Trophoblast cell (in vitro differentiated cells and primary cell): ENCODE data around the gene RPL22L1.

Experiments used
- DNase-seq, 2 donors: peaks; one replicate each; pipeline ENCODE4 v3.0.0-alpha.2; 2016
- H2AFZ ChIP-seq: 2 replicates; pipeline ENCODE4 v1.6.1; 2013; ENCODE audit warnings: low read length, moderate library complexity, mild to moderate bottlenecking; ENCODE audit not compliant: insufficient read depth, poor library complexity
- H2AK5ac ChIP-seq: 2 replicates; pipeline ENCODE4 v1.6.1; 2013; ENCODE audit warnings: mild to moderate bottlenecking, low read length
- H2BK120ac ChIP-seq: 2 replicates; pipeline ENCODE4 v1.6.1; 2013; ENCODE audit warnings: low read length, mild to moderate bottlenecking, moderate library complexity; ENCODE audit not compliant: insufficient read depth, poor library complexity
- H2BK12ac ChIP-seq: 2 replicates; pipeline ENCODE4 v1.6.1; 2013; ENCODE audit warnings: mild to moderate bottlenecking, low read length, moderate library complexity
- H2BK5ac ChIP-seq: 2 replicates; pipeline ENCODE4 v1.6.1; 2013; ENCODE audit warnings: low read length, low read depth, moderate library complexity, mild to moderate bottlenecking; ENCODE audit not compliant: poor library complexity
- H3K14ac ChIP-seq: 2 replicates; pipeline ENCODE4 v1.6.1; 2013; ENCODE audit warnings: mild to moderate bottlenecking, low read length
- H3K18ac ChIP-seq: 2 replicates; pipeline ENCODE4 v1.6.1; 2013; ENCODE audit warnings: mild to moderate bottlenecking, low read length
- H3K23ac ChIP-seq: 2 replicates; pipeline ENCODE4 v1.6.1; 2013; ENCODE audit warnings: low read length
- H3K27ac ChIP-seq: 2 replicates; pipeline ENCODE4 v1.5.1; 2013; ENCODE audit warnings: low read depth, mild to moderate bottlenecking, inconsistent platforms, low read length, moderate library complexity
- H3K27me3 ChIP-seq: 2 replicates; pipeline ENCODE4 v1.6.1; 2013; ENCODE audit warnings: inconsistent platforms, mild to moderate bottlenecking, low read length, moderate library complexity; ENCODE audit not compliant: insufficient read depth
- H3K36me3 ChIP-seq, 2 experiments: 1 replicate in 1 of 2; 2 replicates in 1 of 2; pipeline ENCODE4 v1.6.1; 2013; ENCODE audit warnings: low read length in 2 of 2, mild to moderate bottlenecking in 2 of 2, moderate library complexity in 1 of 2; ENCODE audit not compliant: insufficient read depth in 2 of 2, control insufficient read depth in 1 of 2
- H3K4ac ChIP-seq: 2 replicates; pipeline ENCODE4 v1.6.1; 2013; ENCODE audit warnings: low read depth, mild to moderate bottlenecking, low read length, moderate library complexity
- H3K4me1 ChIP-seq, 2 experiments: 1 replicate in 1 of 2; 2 replicates in 1 of 2; pipeline ENCODE4 v1.6.1; 2013; ENCODE audit warnings: low read length in 2 of 2, mild to moderate bottlenecking in 2 of 2, moderate library complexity in 1 of 2; ENCODE audit not compliant: insufficient read depth in 2 of 2, control insufficient read depth in 1 of 2
- H3K4me2 ChIP-seq: 2 replicates; pipeline ENCODE4 v1.6.1; 2013; ENCODE audit warnings: inconsistent platforms, mild to moderate bottlenecking, low read length, moderate library complexity
- H3K4me3 ChIP-seq: 2 replicates; pipeline ENCODE4 v1.5.1; 2013; ENCODE audit warnings: mild to moderate bottlenecking, low read depth, low read length, inconsistent platforms
- H3K79me1 ChIP-seq: one replicate; pipeline ENCODE4 v1.6.1; 2013; ENCODE audit warnings: low read length
- H3K79me2 ChIP-seq: 2 replicates; pipeline ENCODE4 v1.6.1; 2013; ENCODE audit warnings: low read length, mild to moderate bottlenecking; ENCODE audit not compliant: control insufficient read depth, insufficient read depth, poor library complexity
- H3K9ac ChIP-seq: 2 replicates; pipeline ENCODE4 v1.6.1; 2013; ENCODE audit warnings: mild to moderate bottlenecking, low read length
- H3K9me3 ChIP-seq: 2 replicates; pipeline ENCODE4 v1.6.1; 2013; ENCODE audit warnings: low read depth, mild to moderate bottlenecking, control low read depth, inconsistent platforms, low read length; ENCODE audit not compliant: insufficient read depth
- H4K12ac ChIP-seq: 2 replicates; pipeline ENCODE4 v1.6.1; 2013; ENCODE audit warnings: low read depth, mild to moderate bottlenecking, low read length, moderate library complexity
- H4K8ac ChIP-seq: 2 replicates; pipeline ENCODE4 v1.6.1; 2013; ENCODE audit warnings: low read depth, mild to moderate bottlenecking, low read length, moderate library complexity
- H4K91ac ChIP-seq: one replicate; pipeline ENCODE4 v1.6.1; 2013; ENCODE audit warnings: low read depth, mild to moderate bottlenecking, low read length, moderate library complexity
- WGBS: extraction: QIAGEN DNeasy Blood & Tissue Kit; methylation state at CpG from one replicate; pipeline ENCODE4 v1.1.7; 2013; ENCODE audit warnings: missing lambda C conversion rate; ENCODE audit not compliant: insufficient read length, insufficient coverage; ENCODE audit errors: extremely low coverage; 5-methylcytosine and 5-hydroxymethylcytosine counted together

The RPL22L1 gene

DNA sequence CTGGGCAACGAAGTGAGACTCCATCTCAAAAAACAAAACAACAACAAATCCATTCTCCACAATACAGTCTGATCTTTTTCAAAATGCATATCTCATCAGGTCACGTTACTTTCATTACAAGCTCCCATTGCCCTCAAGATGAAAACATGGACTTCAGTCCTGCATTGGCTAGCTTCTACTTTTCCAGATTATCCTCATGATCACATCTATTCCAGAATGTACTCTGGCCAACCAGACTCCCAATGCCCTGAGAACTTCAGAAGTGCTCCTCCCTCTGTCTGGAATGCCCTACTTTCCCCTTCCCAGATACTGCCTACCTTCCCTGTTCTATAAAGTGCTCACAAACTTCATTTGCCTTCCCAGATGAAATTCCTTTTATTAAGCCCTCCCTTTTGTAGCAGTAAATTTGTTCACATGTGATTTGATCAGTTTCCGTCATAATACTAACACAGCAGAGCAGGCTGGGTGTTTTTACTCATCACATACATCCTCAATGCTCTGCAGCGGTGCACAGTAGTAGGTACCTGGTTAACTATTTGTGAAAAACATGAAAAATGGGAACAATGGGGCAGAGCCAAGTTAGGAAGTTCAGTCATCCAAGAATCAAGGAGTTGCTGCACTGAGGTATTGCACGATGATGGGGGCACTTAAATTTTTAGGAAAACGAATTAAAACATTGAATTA is 5.3 kb downstream of the RPL22L1 start:
- no peak overlapping the region for H3K4me2 ChIP-seq
- no peak overlapping the region for H3K14ac ChIP-seq
- H3K36me3 ChIP-seq, result peaks cover 2 to 8% of the 10 kb centered on the region in 2 experiments
- H3K4ac ChIP-seq, result no peak overlapping the region
- H3K23ac ChIP-seq, result no peak overlapping the region
- peaks cover 1% of the 10 kb centered on the region for H3K79me1 ChIP-seq
- WGBS, result no CpG with 5 or more reads among the region's 6 CpGs
- no peak overlapping the region for H3K4me3 ChIP-seq
- H2AFZ ChIP-seq, result no peak overlapping the region
- H3K9me3 ChIP-seq, result no peaks in the 10 kb centered on the region
- no peak overlapping the region for H2BK5ac ChIP-seq
- peak in 1 of 2 donors; percentile 28 for DNase-seq
- no peak overlapping the region for H4K91ac ChIP-seq
- H3K4me1 ChIP-seq, result peaks cover 0 to 2% of the 10 kb centered on the region in 2 experiments
- H2BK12ac ChIP-seq, result no peak overlapping the region
- peaks cover 2% of the 10 kb centered on the region for H3K79me2 ChIP-seq
- no peak overlapping the region for H2AK5ac ChIP-seq
- H2BK120ac ChIP-seq, result no peak overlapping the region
- H3K27ac ChIP-seq, result no peak overlapping the region
- H3K27me3 ChIP-seq, result no peaks in the 10 kb centered on the region
- no peak overlapping the region for H3K9ac ChIP-seq
- H3K18ac ChIP-seq, result no peak overlapping the region
- H4K8ac ChIP-seq, result no peak overlapping the region
- H4K12ac ChIP-seq, result no peak overlapping the region

GRCh38 chr3:170863816-170864215 is 6.2 kb downstream of the RPL22L1 start:
- Histone ChIP-seq H3K4me2 (no peak overlapping the region), H4K91ac (no peak overlapping the region), H4K12ac (no peak overlapping the region), H2BK5ac (no peak overlapping the region), H3K27me3 (no peaks in the 10 kb centered on the region), H3K36me3 (peaks cover 2 to 8% of the 10 kb centered on the region in 2 experiments), H2BK120ac (no peak overlapping the region), H3K18ac (no peak overlapping the region), H2BK12ac (no peak overlapping the region), H3K4me1 (peaks cover 0 to 1% of the 10 kb centered on the region in 2 experiments), H3K4me3 (no peak overlapping the region), H3K23ac (no peak overlapping the region), H3K9ac (no peak overlapping the region), H3K9me3 (no peaks in the 10 kb centered on the region), H3K27ac (no peak overlapping the region), H3K79me2 (no peaks in the 10 kb centered on the region), H3K4ac (no peak overlapping the region), H3K14ac (no peak overlapping the region), H4K8ac (no peak overlapping the region), H3K79me1 (no peaks in the 10 kb centered on the region), H2AK5ac (no peak overlapping the region), H2AFZ (no peak overlapping the region)
- no CpG with 5 or more reads among the region's 4 CpGs for WGBS
- peak; percentile 40 to 83 for DNase-seq

DNA sequence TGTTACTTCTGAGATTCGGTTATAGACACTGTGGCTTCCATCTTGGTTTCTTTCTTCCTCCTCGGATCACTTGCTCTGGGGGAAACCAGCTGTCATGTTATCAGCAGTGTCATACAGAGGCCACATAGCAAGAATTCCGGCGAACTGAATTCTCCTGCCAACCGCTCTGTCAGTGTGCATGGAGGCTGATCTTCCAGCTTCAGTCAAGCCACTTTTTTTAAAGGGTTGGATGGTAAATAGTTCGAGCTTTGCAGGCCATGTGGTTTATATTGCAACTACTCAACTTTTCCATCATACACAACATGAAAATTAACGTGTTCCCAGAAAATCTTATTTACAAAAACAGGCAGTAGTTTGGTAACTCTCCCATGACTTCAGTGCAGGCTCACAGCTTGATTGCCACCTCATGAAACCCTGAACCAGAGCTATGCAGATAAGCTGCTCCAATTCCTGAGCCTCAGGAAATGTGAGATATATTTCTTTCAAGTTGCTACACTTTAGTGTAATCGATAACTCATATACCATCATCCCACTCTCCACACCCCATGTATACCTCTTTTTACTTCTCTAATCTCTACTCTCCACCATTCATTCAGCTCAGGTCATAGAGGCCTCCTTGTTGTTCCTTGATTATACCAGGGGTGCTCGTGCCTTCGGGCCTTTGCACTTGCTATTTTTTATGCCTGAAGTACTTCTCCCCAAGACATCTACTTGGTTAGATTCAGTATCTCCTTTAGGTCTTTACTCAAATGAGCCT is 7.2 kb downstream of the RPL22L1 start:
- Histone ChIP-seq H3K9ac (no peak overlapping the region), H3K4me2 (no peak overlapping the region), H3K14ac (no peak overlapping the region), H2BK120ac (no peak overlapping the region), H2BK12ac (no peak overlapping the region), H3K27me3 (no peaks in the 10 kb centered on the region), H4K91ac (no peak overlapping the region), H3K9me3 (no peaks in the 10 kb centered on the region), H3K79me2 (no peaks in the 10 kb centered on the region), H3K4me1 (no peaks in the 10 kb centered on the region), H3K79me1 (no peaks in the 10 kb centered on the region), H3K4ac (no peak overlapping the region), H3K27ac (no peak overlapping the region), H4K8ac (no peak overlapping the region), H2BK5ac (no peak overlapping the region), H4K12ac (no peak overlapping the region), H3K18ac (no peak overlapping the region), H2AFZ (no peak overlapping the region), H3K36me3 (peaks cover 2 to 8% of the 10 kb centered on the region in 2 experiments), H2AK5ac (no peak overlapping the region), H3K4me3 (no peak overlapping the region), H3K23ac (no peak overlapping the region)
- peak; percentile 45 to 78 for DNase-seq
- 100% methylated on average over 1 of the region's 10 CpGs for WGBS

- Histone ChIP-seq H4K12ac (no peak overlapping the region), H3K9ac (no peak overlapping the region), H3K4ac (no peak overlapping the region), H2BK5ac (no peak overlapping the region), H3K14ac (no peak overlapping the region), H3K4me2 (no peak overlapping the region), H2BK120ac (no peak overlapping the region), H3K4me1 (no peaks in the 10 kb centered on the region), H4K91ac (no peak overlapping the region), H3K9me3 (no peaks in the 10 kb centered on the region), H4K8ac (no peak overlapping the region), H2AK5ac (no peak overlapping the region), H2AFZ (no peak overlapping the region), H2BK12ac (no peak overlapping the region), H3K23ac (no peak overlapping the region), H3K27me3 (no peaks in the 10 kb centered on the region), H3K18ac (no peak overlapping the region), H3K79me2 (no peaks in the 10 kb centered on the region), H3K79me1 (no peaks in the 10 kb centered on the region), H3K27ac (no peak overlapping the region), H3K36me3 (no peaks in the 10 kb centered on the region), H3K4me3 (no peak overlapping the region)
- no peak for DNase-seq
- no CpG with 5 or more reads among the region's 5 CpGs for WGBS
Measured at GRCh38 chr3:170858599-170858998, 11.4 kb downstream of the RPL22L1 start.
